ENCODE data around the gene BAZ2B. TPM values are rescaled to one million over a fixed set of nuclear protein-coding genes. Genes with fewer than 3 reads are reported as not detected.

BAZ2B gene
- total RNA-seq, 1 experiment from 2014 or later = 43.3 TPM

GRCh38 chr2:159484532-159484931, 131.8 kb downstream of the BAZ2B start:
- CTCF ChIA-PET = no interaction called here
- Mint-ChIP-seq H3K27me3 (ENCODE audit: unreplicated experiment) (no peaks in the 10 kb centered on the region), H3K9me3 (ENCODE audit: low read depth, unreplicated experiment) (no peaks in the 10 kb centered on the region), H3K4me3 (ENCODE audit: low read depth, unreplicated experiment) (no peak overlapping the region), H3K4me1 (ENCODE audit: low read depth, unreplicated experiment) (no peaks in the 10 kb centered on the region), H3K27ac (ENCODE audit: unreplicated experiment) (no peak overlapping the region), H3K36me3 (ENCODE audit: insufficient read depth, unreplicated experiment) (no peaks in the 10 kb centered on the region)
- TF ChIP-seq CTCF (IDR thresholded peaks at IDR 0.05; ENCODE audit: unreplicated experiment) = no peak
- intact Hi-C loops (cut with micrococcal nuclease; ENCODE audit: unreplicated experiment) = no loop called here
- no TSS peak for BruUV-seq (replicated peaks)
- no peak for DNase-seq

- intact Hi-C loops (cut with micrococcal nuclease; ENCODE audit: unreplicated experiment) = no loop called here
- H3K9me3 Mint-ChIP-seq (ENCODE audit: low read depth, unreplicated experiment) = peaks cover 6% of the 10 kb centered on the region
- no peak overlapping the region for H3K4me3 Mint-ChIP-seq (ENCODE audit: low read depth, unreplicated experiment)
- H3K4me1 Mint-ChIP-seq (ENCODE audit: low read depth, unreplicated experiment) = no peaks in the 10 kb centered on the region
- CTCF ChIA-PET = no interaction called here
- DNase-seq = no peak
- H3K36me3 Mint-ChIP-seq (ENCODE audit: insufficient read depth, unreplicated experiment) = peaks cover 5% of the 10 kb centered on the region
- BruUV-seq (replicated peaks) = no TSS peak
- TF ChIP-seq CTCF (IDR thresholded peaks at IDR 0.05; ENCODE audit: unreplicated experiment) = no peak
- no peaks in the 10 kb centered on the region for H3K27me3 Mint-ChIP-seq (ENCODE audit: unreplicated experiment)
- no peak overlapping the region for H3K27ac Mint-ChIP-seq (ENCODE audit: unreplicated experiment)
These were observed 140.0 kb downstream of the BAZ2B start for GRCh38 chr2:159476329-159476728.

- no TSS peak for BruUV-seq (replicated peaks)
- Mint-ChIP-seq H3K9me3 (ENCODE audit: low read depth, unreplicated experiment) (peaks cover 6% of the 10 kb centered on the region), H3K36me3 (ENCODE audit: insufficient read depth, unreplicated experiment) (peaks cover 5% of the 10 kb centered on the region), H3K4me1 (ENCODE audit: low read depth, unreplicated experiment) (no peaks in the 10 kb centered on the region), H3K27ac (ENCODE audit: unreplicated experiment) (no peak overlapping the region), H3K27me3 (ENCODE audit: unreplicated experiment) (no peaks in the 10 kb centered on the region), H3K4me3 (ENCODE audit: low read depth, unreplicated experiment) (no peak overlapping the region)
- CTCF ChIA-PET = no interaction called here
- intact Hi-C loops (cut with micrococcal nuclease; ENCODE audit: unreplicated experiment) = no loop called here
- TF ChIP-seq CTCF (IDR thresholded peaks at IDR 0.05; ENCODE audit: unreplicated experiment) = no peak
- DNase-seq = no peak
These were observed 140.6 kb downstream of the BAZ2B start for GRCh38 chr2:159475793-159476192.

GRCh38 chr2:159471340-159471739, 145.0 kb downstream of the BAZ2B start:
- no peaks in the 10 kb centered on the region for H3K4me1 Mint-ChIP-seq (ENCODE audit: low read depth, unreplicated experiment)
- intact Hi-C loops (cut with micrococcal nuclease; ENCODE audit: unreplicated experiment) = no loop called here
- no peaks in the 10 kb centered on the region for H3K27me3 Mint-ChIP-seq (ENCODE audit: unreplicated experiment)
- no TSS peak for BruUV-seq (replicated peaks)
- H3K4me3 Mint-ChIP-seq (ENCODE audit: low read depth, unreplicated experiment) = no peak overlapping the region
- CTCF ChIA-PET = interaction anchor here (0.8 kb wide), 1 partner anchor 51 kb away, joined by 3 read pairs; no protein-coding TSS in a partner anchor
- H3K9me3 Mint-ChIP-seq (ENCODE audit: low read depth, unreplicated experiment) = peaks cover 6% of the 10 kb centered on the region
- H3K36me3 Mint-ChIP-seq (ENCODE audit: insufficient read depth, unreplicated experiment) = peaks cover 5% of the 10 kb centered on the region
- H3K27ac Mint-ChIP-seq (ENCODE audit: unreplicated experiment) = no peak overlapping the region
- DNase-seq = no peak
- no peak for TF ChIP-seq CTCF (IDR thresholded peaks at IDR 0.05; ENCODE audit: unreplicated experiment)

Data from Calu3 (cell line).